H9 (cell line): Measurements from ENCODE around the gene CAMTA1. TPM values are rescaled to one million over a fixed set of nuclear protein-coding genes. Genes with fewer than 3 reads are reported as not detected.

Experiments used
- DNase-seq: peaks from one replicate; pipeline ENCODE4 v3.0.0-alpha.2; 2017
- H2AFZ ChIP-seq: one replicate; pipeline ENCODE4 v1.6.1; 2013; ENCODE audit warnings: mild to moderate bottlenecking, low read length, control low read depth, moderate library complexity
- H2AK5ac ChIP-seq: 2 replicates; pipeline ENCODE4 v1.6.1; 2013; ENCODE audit warnings: low read length, control low read depth, mixed read lengths; ENCODE audit not compliant: insufficient read length
- H2BK120ac ChIP-seq: one replicate; pipeline ENCODE4 v1.6.1; 2013; ENCODE audit warnings: low read depth, mild to moderate bottlenecking, low read length, control low read depth, inconsistent platforms; ENCODE audit not compliant: poor library complexity, severe bottlenecking
- H2BK12ac ChIP-seq: 2 replicates; pipeline ENCODE4 v1.6.1; 2013; ENCODE audit warnings: low read length, control low read depth, mixed read lengths, low read depth; ENCODE audit not compliant: insufficient read length
- H2BK15ac ChIP-seq: 2 replicates; pipeline ENCODE4 v1.6.1; 2013; ENCODE audit warnings: low read depth, low read length, control low read depth
- H2BK20ac ChIP-seq: one replicate; pipeline ENCODE4 v1.6.1; 2013; ENCODE audit warnings: low read depth, mild to moderate bottlenecking, low read length, control low read depth, inconsistent platforms; ENCODE audit not compliant: poor library complexity, severe bottlenecking
- H2BK5ac ChIP-seq: 2 replicates; pipeline ENCODE4 v1.6.1; 2013; ENCODE audit warnings: low read length, control low read depth, mixed read lengths; ENCODE audit not compliant: insufficient read length
- H3K14ac ChIP-seq: 2 replicates; pipeline ENCODE4 v1.6.1; 2013; ENCODE audit warnings: low read length, control low read depth; ENCODE audit not compliant: insufficient read depth
- H3K18ac ChIP-seq: 2 replicates; pipeline ENCODE4 v1.6.1; 2013; ENCODE audit warnings: low read depth, mild to moderate bottlenecking, mixed read lengths, low read length, control low read depth; ENCODE audit not compliant: insufficient read length
- H3K23ac ChIP-seq: 2 replicates; pipeline ENCODE4 v1.6.1; 2013; ENCODE audit warnings: low read length, control low read depth, mixed read lengths, low read depth; ENCODE audit not compliant: insufficient read length
- H3K23me2 ChIP-seq: 2 replicates; pipeline ENCODE4 v1.6.1; 2013; ENCODE audit warnings: low read depth, mild to moderate bottlenecking, mixed read lengths, low read length, control low read depth; ENCODE audit not compliant: insufficient read length, poor library complexity, severe bottlenecking
- H3K27ac ChIP-seq: 2 replicates; pipeline ENCODE4 v1.5.1; 2013; ENCODE audit warnings: low read length, control low read depth, mixed read lengths, low read depth; ENCODE audit not compliant: insufficient read length
- H3K27me3 ChIP-seq: 2 replicates; pipeline ENCODE4 v1.6.1; 2013; ENCODE audit warnings: low read length, control low read depth, inconsistent platforms; ENCODE audit not compliant: insufficient read depth
- H3K4ac ChIP-seq: 2 replicates; pipeline ENCODE4 v1.6.1; 2013; ENCODE audit warnings: low read depth, mild to moderate bottlenecking, control low read depth, inconsistent platforms, low read length, moderate library complexity
- H3K4me1 ChIP-seq: 2 replicates; pipeline ENCODE4 v1.6.1; 2013; ENCODE audit warnings: low read length, control low read depth, inconsistent platforms; ENCODE audit not compliant: insufficient read depth
- H3K4me2 ChIP-seq: 2 replicates; pipeline ENCODE4 v1.6.1; 2013; ENCODE audit warnings: low read length, control low read depth, mixed read lengths; ENCODE audit not compliant: insufficient read length, insufficient read depth
- H3K56ac ChIP-seq: 2 replicates; pipeline ENCODE4 v1.6.1; 2013; ENCODE audit warnings: low read depth, mild to moderate bottlenecking, mixed read lengths, low read length, control low read depth; ENCODE audit not compliant: insufficient read length
- H3K79me1 ChIP-seq: 2 replicates; pipeline ENCODE4 v1.6.1; 2013; ENCODE audit warnings: low read depth, mild to moderate bottlenecking, moderate library complexity, low read length, control low read depth, inconsistent platforms; ENCODE audit not compliant: insufficient read depth, poor library complexity, severe bottlenecking
- H3K79me2 ChIP-seq: 2 replicates; pipeline ENCODE4 v1.6.1; 2013; ENCODE audit warnings: low read length, control low read depth, inconsistent platforms; ENCODE audit not compliant: insufficient read depth
- H3K9ac ChIP-seq: 2 replicates; pipeline ENCODE4 v1.6.1; 2013; ENCODE audit warnings: low read length, control low read depth, mixed read lengths; ENCODE audit not compliant: insufficient read length; ENCODE audit errors: extremely low read depth
- H3K9me3 ChIP-seq: one replicate; pipeline ENCODE4 v1.6.1; 2013; ENCODE audit warnings: low read depth, low read length, inconsistent platforms; ENCODE audit not compliant: control insufficient read depth
- H3T11ph ChIP-seq: one replicate; pipeline ENCODE4 v1.6.1; 2013; ENCODE audit warnings: mild to moderate bottlenecking, low read length, control low read depth, inconsistent platforms
- H4K20me1 ChIP-seq: one replicate; pipeline ENCODE4 v1.6.1; 2013; ENCODE audit not compliant: control insufficient read depth, insufficient read length, insufficient read depth
- H4K5ac ChIP-seq: 2 replicates; pipeline ENCODE4 v1.6.1; 2013; ENCODE audit warnings: low read depth, mild to moderate bottlenecking, mixed read lengths, low read length, control low read depth; ENCODE audit not compliant: insufficient read length
- H4K8ac ChIP-seq: replicated peaks from 2 replicates; pipeline ENCODE4 v1.6.1; 2013; ENCODE audit warnings: low read length, control low read depth, mixed read lengths, low read depth; ENCODE audit not compliant: insufficient read length
- H4K91ac ChIP-seq: 2 replicates; pipeline ENCODE4 v1.6.1; 2013; ENCODE audit warnings: low read depth, mild to moderate bottlenecking, moderate library complexity, mixed read lengths, low read length, control low read depth; ENCODE audit not compliant: insufficient read length
- H3K27ac Mint-ChIP-seq, 3 experiments: 2 replicates in 2 of 3; 3 replicates in 1 of 3; pipeline ENCODE4 v1.8.0; 2020 to 2021; ENCODE audit warnings: mixed read lengths in 3 of 3, mild to moderate bottlenecking in 1 of 3, moderate library complexity in 1 of 3
- H3K27me3 Mint-ChIP-seq: 2 replicates; pipeline ENCODE4 v1.8.0; 2021; ENCODE audit warnings: low read depth, mild to moderate bottlenecking, moderate library complexity, mixed read lengths
- H3K36me3 Mint-ChIP-seq, 3 experiments: 2 replicates in 2 of 3; 3 replicates in 1 of 3; pipeline ENCODE4 v1.8.0; 2020 to 2021; ENCODE audit warnings: low read depth in 3 of 3, mixed read lengths in 3 of 3; ENCODE audit not compliant: insufficient read depth in 1 of 3
- H3K4me1 Mint-ChIP-seq, 2 experiments: 2 replicates each; pipeline ENCODE4 v1.8.0; 2020; ENCODE audit warnings: mixed read lengths in 2 of 2
- H3K4me3 Mint-ChIP-seq, 2 experiments: 2 replicates in 1 of 2; 3 replicates in 1 of 2; pipeline ENCODE4 v1.8.0; 2020 to 2021; ENCODE audit warnings: mild to moderate bottlenecking in 2 of 2, mixed read lengths in 2 of 2, moderate library complexity in 1 of 2
- H3K9me3 Mint-ChIP-seq, 2 experiments: 2 replicates in 1 of 2; 3 replicates in 1 of 2; pipeline ENCODE4 v1.8.0; 2020; ENCODE audit warnings: mild to moderate bottlenecking in 2 of 2, mixed read lengths in 2 of 2, moderate library complexity in 1 of 2
- WGBS: extraction: QIAGEN DNeasy Blood & Tissue Kit; methylation state at CpG from one replicate; pipeline ENCODE4 v1.1.7; 2013; ENCODE audit warnings: missing lambda C conversion rate, low lambda C conversion rate, mixed read lengths; ENCODE audit not compliant: insufficient read length; ENCODE audit errors: extremely low coverage; 5-methylcytosine and 5-hydroxymethylcytosine counted together
- total RNA-seq: library from RNA; stranded (reverse); gene quantifications from 2 replicates; pipeline ENCODE4 v1.2.1, GENCODE V29; 2021
- TF ChIP-seq, protein P1 (sequence below): fragments of 200-600 bp; sonication (generic); conservative IDR thresholded peaks from 3 replicates; pipeline ENCODE4 v1.8.0; 2021; ENCODE audit warnings: antibody characterized with exemption, mild to moderate bottlenecking

The CAMTA1 gene
- total RNA-seq, 1 experiment from 2014 or later: 115 TPM

DNA sequence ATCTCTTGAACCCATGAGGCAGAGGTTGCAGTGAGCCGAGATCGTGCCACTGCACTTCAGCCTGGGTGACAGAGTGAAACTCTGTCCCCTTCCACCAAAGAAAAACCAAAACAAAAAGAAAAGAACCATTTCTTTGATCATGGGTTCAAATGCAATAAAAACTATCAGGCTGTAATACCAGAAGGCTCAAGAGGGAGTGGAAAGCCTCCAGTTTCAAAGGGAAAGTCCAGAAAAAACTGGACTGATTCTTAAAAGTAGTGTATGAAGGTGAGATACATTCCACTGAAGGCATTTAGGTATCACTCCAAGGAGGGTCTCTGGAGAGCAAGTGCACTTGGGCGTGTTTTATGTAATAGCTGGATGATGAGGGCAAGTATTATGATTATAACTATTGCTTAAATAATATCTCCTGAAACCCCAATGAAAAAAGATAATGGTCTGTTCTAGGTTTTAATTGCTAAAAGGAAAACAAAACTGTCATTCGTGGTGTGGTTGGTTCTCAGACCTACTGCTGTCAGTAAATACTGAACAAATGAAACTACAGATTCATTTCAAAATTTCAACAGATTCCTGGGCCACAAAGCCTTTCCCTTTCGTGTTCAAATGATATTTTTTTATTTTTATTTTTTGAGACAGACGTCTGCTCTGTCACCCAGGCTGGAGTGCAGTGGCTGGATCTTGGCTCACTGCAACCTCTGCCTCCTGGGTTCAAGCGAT, 6.0 kb upstream of the CAMTA1 start:
- H3K4me3 Mint-ChIP-seq: no peak overlapping the region
- Histone ChIP-seq H3K9me3 (no peaks in the 10 kb centered on the region), H3K27me3 (no peaks in the 10 kb centered on the region), H3K18ac (no peak overlapping the region), H3K4me2 (no peak overlapping the region), H3K14ac (no peak overlapping the region), H2BK20ac (no peak overlapping the region), H3K9ac (no peak overlapping the region), H3K23ac (no peak overlapping the region), H3K4ac (no peak overlapping the region), H4K91ac (no peak overlapping the region), H3K4me1 (no peaks in the 10 kb centered on the region; the same call in 1 of the 2 replicates), H2AFZ (no peak overlapping the region), H4K5ac (no peak overlapping the region), H4K20me1 (no peaks in the 10 kb centered on the region), H2AK5ac (no peak overlapping the region), H2BK120ac (no peak overlapping the region), H2BK12ac (no peak overlapping the region), H3T11ph (no peak overlapping the region), H3K79me1 (no peaks in the 10 kb centered on the region), H2BK5ac (no peak overlapping the region), H4K8ac (no peak overlapping the region), H3K27ac (no peak overlapping the region), H3K79me2 (no peaks in the 10 kb centered on the region), H3K23me2 (peaks cover 5% of the 10 kb centered on the region), H3K56ac (no peak overlapping the region), H2BK15ac (no peak overlapping the region)
- peaks cover 7% of the 10 kb centered on the region in 2 experiments for H3K4me1 Mint-ChIP-seq
- no peak for DNase-seq
- WGBS: no CpG with 5 or more reads among the region's 7 CpGs
- TF ChIP-seq, protein P1, sequence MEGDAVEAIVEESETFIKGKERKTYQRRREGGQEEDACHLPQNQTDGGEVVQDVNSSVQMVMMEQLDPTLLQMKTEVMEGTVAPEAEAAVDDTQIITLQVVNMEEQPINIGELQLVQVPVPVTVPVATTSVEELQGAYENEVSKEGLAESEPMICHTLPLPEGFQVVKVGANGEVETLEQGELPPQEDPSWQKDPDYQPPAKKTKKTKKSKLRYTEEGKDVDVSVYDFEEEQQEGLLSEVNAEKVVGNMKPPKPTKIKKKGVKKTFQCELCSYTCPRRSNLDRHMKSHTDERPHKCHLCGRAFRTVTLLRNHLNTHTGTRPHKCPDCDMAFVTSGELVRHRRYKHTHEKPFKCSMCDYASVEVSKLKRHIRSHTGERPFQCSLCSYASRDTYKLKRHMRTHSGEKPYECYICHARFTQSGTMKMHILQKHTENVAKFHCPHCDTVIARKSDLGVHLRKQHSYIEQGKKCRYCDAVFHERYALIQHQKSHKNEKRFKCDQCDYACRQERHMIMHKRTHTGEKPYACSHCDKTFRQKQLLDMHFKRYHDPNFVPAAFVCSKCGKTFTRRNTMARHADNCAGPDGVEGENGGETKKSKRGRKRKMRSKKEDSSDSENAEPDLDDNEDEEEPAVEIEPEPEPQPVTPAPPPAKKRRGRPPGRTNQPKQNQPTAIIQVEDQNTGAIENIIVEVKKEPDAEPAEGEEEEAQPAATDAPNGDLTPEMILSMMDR: no peak
- H3K27ac Mint-ChIP-seq: no peak overlapping the region
- peaks cover 6 to 12% of the 10 kb centered on the region in 2 experiments; a peak in 4 of 5 replicates for H3K9me3 Mint-ChIP-seq
- H3K27me3 Mint-ChIP-seq: peaks cover 4% of the 10 kb centered on the region
- H3K36me3 Mint-ChIP-seq: peaks cover 0 to 5% (median 2%) of the 10 kb centered on the region in 3 experiments; a peak in 2 of 7 replicates
